Fibroblast of upper back skin (primary cell): Measurements from ENCODE around the gene COPS6.
A peak's percentile ranks its signal among the peaks of the same experiment; 100 is the strongest.
"Not testable (repeated sequence)": the region's sequence is repeated elsewhere in the genome, so short reads cannot be mapped to it uniquely, and the experiment has no call there.

Experiments
- DNase-seq: peaks from one replicate; pipeline ENCODE4 v3.0.0-alpha.2; 2013

Gene COPS6

GRCh38 chr7:100127866-100128636 lies 39.3 kb downstream of the COPS6 start:
- peak; percentile 12 for DNase-seq

GRCh38 chr7:100128637-100128963 lies 39.8 kb downstream of the COPS6 start:
- DNase-seq, result no peak

- DNase-seq, result not testable (repeated sequence)
Measured at GRCh38 chr7:100130220-100130607, 41.4 kb downstream of the COPS6 start.

GRCh38 chr7:100130608-100131453 lies 42.1 kb downstream of the COPS6 start:
- DNase-seq, result peak; percentile 49

GRCh38 chr7:100132126-100132525 lies 43.4 kb downstream of the COPS6 start:
- no peak for DNase-seq

GRCh38 chr7:100132697-100133151 lies 44.0 kb downstream of the COPS6 start:
- DNase-seq, result peak; percentile 62

GRCh38 chr7:100137851-100138760 lies 49.3 kb downstream of the COPS6 start:
- DNase-seq, result no peak

GRCh38 chr7:100141555-100141949 lies 52.8 kb downstream of the COPS6 start:
- DNase-seq, result no peak
